Measurements from ENCODE around the gene ODAD3.
A peak's percentile ranks its signal among the peaks of the same experiment; 100 is the strongest.
"Not testable (repeated sequence)": the region's sequence is repeated elsewhere in the genome, so short reads cannot be mapped to it uniquely, and the experiment has no call there.

The ODAD3 gene

DNA sequence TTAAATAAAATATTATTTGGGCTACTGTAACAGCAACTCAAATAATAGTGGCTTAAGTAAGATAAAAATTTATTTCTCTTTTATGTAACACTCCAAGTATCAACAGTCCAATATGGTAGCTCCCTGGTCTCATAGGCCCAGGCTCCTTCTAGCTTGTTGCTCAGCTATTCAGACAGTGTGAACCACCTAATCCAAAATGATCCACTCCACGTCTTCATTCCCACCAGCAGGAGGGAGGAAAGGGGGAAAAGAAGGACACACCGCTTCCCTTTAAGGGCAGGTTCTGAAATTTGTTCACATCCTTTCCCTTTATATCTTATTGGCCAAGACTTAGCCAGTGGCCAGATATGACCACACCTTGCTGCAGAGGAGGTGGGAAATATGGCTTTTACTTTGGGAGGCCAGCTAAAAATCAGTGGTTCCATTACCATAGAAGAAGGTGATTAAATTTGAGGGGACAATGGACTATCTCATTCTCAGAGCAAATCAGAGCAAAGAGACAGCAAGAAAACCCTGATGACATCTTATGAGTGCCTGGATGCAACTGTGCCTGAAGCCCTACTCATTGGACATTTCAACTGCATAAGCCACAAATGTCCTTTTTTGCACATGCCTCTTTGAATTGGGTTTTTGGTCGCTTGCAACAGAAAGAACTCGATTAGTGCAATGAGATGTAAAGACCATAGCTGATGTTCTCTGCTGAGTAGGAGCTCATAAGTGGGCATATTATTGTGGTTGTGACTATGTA is 43.8 kb downstream of the ODAD3 start:
- Histone ChIP-seq H3K4me3 (ENCODE audit: low read depth in 1 of 2, low read length in 2 of 2) (no peak overlapping the region), H3K4me1 (ENCODE audit: insufficient read depth, low read length) (no peaks in the 10 kb centered on the region), H3K9ac (ENCODE audit: low read length) (no peak overlapping the region), H3K27me3 (ENCODE audit: control insufficient read depth in 1 of 2, insufficient read depth in 2 of 2, low read length in 2 of 2) (no peaks in the 10 kb centered on the region), H3K9me3 (ENCODE audit: low read length) (no peaks in the 10 kb centered on the region), H3K36me3 (ENCODE audit: insufficient read depth, low read length) (no peaks in the 10 kb centered on the region), H3K27ac (ENCODE audit: low read depth, low read length) (no peak overlapping the region)

DNA sequence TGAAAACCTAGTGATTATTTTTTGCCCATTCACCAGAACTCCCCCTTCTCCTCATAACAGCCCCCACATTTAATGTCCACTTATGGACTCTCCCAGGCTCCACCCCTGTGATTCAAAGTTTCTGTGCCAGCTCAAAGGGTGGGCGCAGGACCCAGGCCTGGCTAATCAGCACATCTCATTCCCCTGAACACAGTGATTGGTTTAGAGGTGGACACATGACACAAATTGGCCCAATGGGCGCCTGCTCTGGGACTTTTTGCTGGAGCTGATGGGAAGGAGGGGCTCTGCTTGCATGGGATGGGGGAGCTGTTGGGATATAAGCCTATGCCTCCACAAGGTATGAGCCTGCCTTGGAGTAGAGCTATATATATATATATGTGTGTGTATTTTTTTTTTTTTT is 44.6 kb downstream of the ODAD3 start:
- Histone ChIP-seq H3K36me3 (ENCODE audit: insufficient read depth, low read length) (no peaks in the 10 kb centered on the region), H3K4me1 (ENCODE audit: insufficient read depth, low read length) (no peaks in the 10 kb centered on the region), H3K4me3 (ENCODE audit: low read depth in 1 of 2, low read length in 2 of 2) (no peak overlapping the region), H3K27me3 (ENCODE audit: control insufficient read depth in 1 of 2, insufficient read depth in 2 of 2, low read length in 2 of 2) (no peaks in the 10 kb centered on the region), H3K9me3 (ENCODE audit: low read length) (no peaks in the 10 kb centered on the region), H3K9ac (ENCODE audit: low read length) (no peak overlapping the region), H3K27ac (ENCODE audit: low read depth, low read length) (no peak overlapping the region)

DNA sequence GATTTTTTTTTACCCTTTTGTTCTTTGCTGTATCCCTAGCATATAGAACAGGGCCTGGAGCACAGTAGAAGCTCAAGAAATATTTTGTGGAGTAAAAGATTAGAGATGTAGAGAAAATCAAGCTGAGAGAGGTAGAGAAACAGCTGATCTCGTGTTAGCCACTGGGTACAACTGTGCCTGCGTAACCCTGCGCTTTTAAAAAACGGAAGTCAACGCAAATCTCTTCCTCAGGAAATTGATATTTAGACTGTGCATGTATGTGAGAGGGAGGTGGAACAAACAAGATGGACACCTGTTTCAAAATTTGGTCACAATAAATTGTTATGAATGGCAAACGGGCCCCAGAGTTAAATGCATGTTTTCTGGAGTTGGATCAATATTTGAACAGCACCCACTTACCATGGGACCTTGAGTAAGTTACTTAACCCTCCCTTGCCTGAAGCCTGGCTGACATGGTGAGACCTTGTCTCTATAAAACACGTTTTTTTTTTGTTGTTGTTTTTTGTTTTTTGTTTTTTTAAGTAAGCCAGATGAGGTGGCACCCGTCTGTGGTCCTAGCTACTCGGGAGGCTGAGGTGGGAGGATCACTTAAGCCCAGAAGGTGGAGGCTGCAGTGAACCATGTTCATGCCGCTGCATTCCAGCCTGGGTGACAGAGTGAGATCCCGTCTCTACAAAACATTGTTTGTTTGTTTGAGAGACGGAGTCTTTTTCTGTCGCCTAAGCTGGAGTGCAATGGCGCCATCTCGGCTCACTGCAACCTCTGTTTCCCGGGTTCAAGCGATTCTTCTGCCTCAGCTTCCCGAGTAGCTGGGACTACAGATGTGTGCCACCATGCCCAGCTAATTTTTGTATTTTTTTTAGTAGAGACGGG is 47.5 kb downstream of the ODAD3 start:
- H3K9ac ChIP-seq (ENCODE audit: low read length) = no peak overlapping the region
- H3K36me3 ChIP-seq (ENCODE audit: insufficient read depth, low read length) = no peaks in the 10 kb centered on the region
- no peaks in the 10 kb centered on the region for H3K4me1 ChIP-seq (ENCODE audit: insufficient read depth, low read length)
- no peaks in the 10 kb centered on the region for H3K9me3 ChIP-seq (ENCODE audit: low read length)
- no peak overlapping the region for H3K27ac ChIP-seq (ENCODE audit: low read depth, low read length)
- peaks cover 0 to 18% of the 10 kb centered on the region in 2 donors for H3K27me3 ChIP-seq (ENCODE audit: control insufficient read depth in 1 of 2, insufficient read depth in 2 of 2, low read length in 2 of 2)
- H3K4me3 ChIP-seq (ENCODE audit: low read depth in 1 of 2, low read length in 2 of 2) = no peak overlapping the region

DNA sequence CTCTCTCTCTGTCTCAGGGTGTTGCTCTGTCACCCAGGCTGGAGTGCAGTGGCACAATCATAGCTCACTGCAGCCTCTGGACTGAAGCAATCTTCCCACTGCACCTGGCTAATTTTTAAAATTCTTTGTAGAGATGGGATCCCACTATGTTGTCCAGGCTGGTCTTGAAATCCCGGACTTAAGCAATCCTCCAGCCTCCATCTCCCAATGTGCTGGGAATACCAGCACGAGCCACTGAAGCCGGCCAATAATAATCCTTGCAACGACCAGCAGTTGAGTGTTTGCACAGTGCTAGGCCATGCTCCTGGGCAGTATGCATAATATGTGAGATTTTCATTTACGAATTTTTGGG is 50.2 kb downstream of the ODAD3 start:
- Histone ChIP-seq H3K27ac (ENCODE audit: low read depth, low read length) (no peak overlapping the region), H3K36me3 (ENCODE audit: insufficient read depth, low read length) (no peaks in the 10 kb centered on the region), H3K4me3 (ENCODE audit: low read depth in 1 of 2, low read length in 2 of 2) (no peak overlapping the region), H3K4me1 (ENCODE audit: insufficient read depth, low read length) (peaks cover 17% of the 10 kb centered on the region), H3K9me3 (ENCODE audit: low read length) (no peaks in the 10 kb centered on the region), H3K9ac (ENCODE audit: low read length) (no peak overlapping the region), H3K27me3 (ENCODE audit: control insufficient read depth in 1 of 2, insufficient read depth in 2 of 2, low read length in 2 of 2) (peaks cover 6 to 27% of the 10 kb centered on the region in 2 donors)

- peaks cover 6 to 27% of the 10 kb centered on the region in 2 donors for H3K27me3 ChIP-seq (ENCODE audit: control insufficient read depth in 1 of 2, insufficient read depth in 2 of 2, low read length in 2 of 2)
- H3K4me3 ChIP-seq (ENCODE audit: low read depth in 1 of 2, low read length in 2 of 2) = no peak overlapping the region
- peaks cover 18% of the 10 kb centered on the region for H3K4me1 ChIP-seq (ENCODE audit: insufficient read depth, low read length)
- no peaks in the 10 kb centered on the region for H3K36me3 ChIP-seq (ENCODE audit: insufficient read depth, low read length)
- no peaks in the 10 kb centered on the region for H3K9me3 ChIP-seq (ENCODE audit: low read length)
- no peak overlapping the region for H3K27ac ChIP-seq (ENCODE audit: low read depth, low read length)
- no peak overlapping the region for H3K9ac ChIP-seq (ENCODE audit: low read length)
Observed at GRCh38 chr19:11383706-11384048, 51.2 kb downstream of the ODAD3 start.

GRCh38 chr19:11382898-11383705 is 51.8 kb downstream of the ODAD3 start:
- Histone ChIP-seq H3K27me3 (ENCODE audit: control insufficient read depth in 1 of 2, insufficient read depth in 2 of 2, low read length in 2 of 2) (peaks cover 6 to 27% of the 10 kb centered on the region in 2 donors), H3K4me1 (ENCODE audit: insufficient read depth, low read length) (peaks cover 24% of the 10 kb centered on the region), H3K36me3 (ENCODE audit: insufficient read depth, low read length) (no peaks in the 10 kb centered on the region), H3K27ac (ENCODE audit: low read depth, low read length) (no peak overlapping the region), H3K4me3 (ENCODE audit: low read depth in 1 of 2, low read length in 2 of 2) (no peak overlapping the region), H3K9ac (ENCODE audit: low read length) (no peak overlapping the region), H3K9me3 (ENCODE audit: low read length) (no peaks in the 10 kb centered on the region)

- H3K36me3 ChIP-seq (ENCODE audit: insufficient read depth, low read length) = no peaks in the 10 kb centered on the region
- H3K9ac ChIP-seq (ENCODE audit: low read length) = no peak overlapping the region
- H3K27ac ChIP-seq (ENCODE audit: low read depth, low read length) = peak overlapping the region; percentile 73
- H3K4me3 ChIP-seq (ENCODE audit: low read depth in 1 of 2, low read length in 2 of 2) = peak overlapping the region; percentile 67 to 73
- no peaks in the 10 kb centered on the region for H3K9me3 ChIP-seq (ENCODE audit: low read length)
- peaks cover 42% of the 10 kb centered on the region for H3K4me1 ChIP-seq (ENCODE audit: insufficient read depth, low read length)
- H3K27me3 ChIP-seq (ENCODE audit: control insufficient read depth in 1 of 2, insufficient read depth in 2 of 2, low read length in 2 of 2) = peaks cover 6 to 27% of the 10 kb centered on the region in 2 donors
Observed at GRCh38 chr19:11380653-11381537, 54.0 kb downstream of the ODAD3 start.

DNA sequence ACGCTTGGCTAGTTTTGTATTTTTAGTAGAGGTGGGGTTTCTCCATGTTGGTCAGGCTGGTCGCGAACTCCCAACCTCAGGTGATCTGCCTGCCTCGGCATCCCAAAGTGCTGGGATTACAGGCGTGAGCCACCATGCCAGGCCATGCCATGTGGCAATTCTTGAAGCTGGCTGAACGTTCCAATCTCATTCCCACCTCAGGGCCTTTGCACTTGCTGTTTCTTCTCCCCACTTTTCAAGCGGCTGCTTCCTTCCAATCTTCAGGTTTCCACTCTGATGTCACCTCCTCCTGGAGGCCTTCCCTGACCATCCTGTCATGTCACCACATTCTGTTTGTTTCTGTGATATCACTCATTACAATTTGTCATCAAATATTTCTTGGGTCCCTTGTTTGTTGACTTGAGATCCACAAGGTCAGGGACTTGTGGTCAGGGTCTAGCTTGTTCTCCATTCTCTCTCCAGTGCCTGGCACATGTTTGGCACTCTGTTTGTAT is 55.0 kb downstream of the ODAD3 start:
- Histone ChIP-seq H3K9ac (ENCODE audit: low read length) (no peak overlapping the region), H3K36me3 (ENCODE audit: insufficient read depth, low read length) (no peaks in the 10 kb centered on the region), H3K4me3 (ENCODE audit: low read depth in 1 of 2, low read length in 2 of 2) (peak overlapping the region in 1 of 2 donors; percentile 73), H3K9me3 (ENCODE audit: low read length) (no peaks in the 10 kb centered on the region), H3K27ac (ENCODE audit: low read depth, low read length) (no peak overlapping the region), H3K27me3 (ENCODE audit: control insufficient read depth in 1 of 2, insufficient read depth in 2 of 2, low read length in 2 of 2) (peaks cover 6 to 27% of the 10 kb centered on the region in 2 donors), H3K4me1 (ENCODE audit: insufficient read depth, low read length) (peaks cover 50% of the 10 kb centered on the region)

DNA sequence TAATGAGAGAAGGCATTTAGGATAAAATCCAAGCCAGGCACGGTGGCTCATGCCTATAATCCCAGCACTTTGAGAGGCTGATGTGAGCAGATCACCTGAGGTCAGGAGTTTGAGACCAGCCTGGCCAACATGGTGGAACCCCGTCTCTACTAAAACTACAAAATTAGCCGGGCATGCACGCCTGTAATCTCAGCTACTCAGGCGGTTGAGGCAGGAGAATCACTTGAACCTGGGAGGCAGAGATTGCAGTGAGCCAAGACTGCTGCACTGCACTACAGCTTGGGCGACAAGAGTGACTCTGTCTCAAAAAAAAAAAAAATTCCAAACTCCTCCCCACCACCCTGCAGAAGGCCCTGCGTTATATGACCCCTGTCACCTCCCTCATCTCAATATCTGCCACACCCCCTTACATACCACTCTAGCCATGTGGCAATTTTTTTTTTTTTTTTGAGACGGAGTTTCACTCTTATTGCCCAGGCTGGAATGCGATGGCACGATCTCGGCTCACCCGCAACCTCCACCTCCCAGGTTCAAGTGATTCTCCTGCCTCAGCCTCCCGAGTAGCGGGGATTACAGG is 55.6 kb downstream of the ODAD3 start:
- not testable (repeated sequence) for H3K4me3 ChIP-seq (ENCODE audit: low read depth in 1 of 2, low read length in 2 of 2); H3K9ac ChIP-seq (ENCODE audit: low read length); H3K36me3 ChIP-seq (ENCODE audit: insufficient read depth, low read length); H3K9me3 ChIP-seq (ENCODE audit: low read length); H3K27ac ChIP-seq (ENCODE audit: low read depth, low read length)
- H3K4me1 ChIP-seq (ENCODE audit: insufficient read depth, low read length) = peaks cover 50% of the 10 kb centered on the region
- H3K27me3 ChIP-seq (ENCODE audit: control insufficient read depth in 1 of 2, insufficient read depth in 2 of 2, low read length in 2 of 2) = peaks cover 6 to 27% of the 10 kb centered on the region in 2 donors

DNA sequence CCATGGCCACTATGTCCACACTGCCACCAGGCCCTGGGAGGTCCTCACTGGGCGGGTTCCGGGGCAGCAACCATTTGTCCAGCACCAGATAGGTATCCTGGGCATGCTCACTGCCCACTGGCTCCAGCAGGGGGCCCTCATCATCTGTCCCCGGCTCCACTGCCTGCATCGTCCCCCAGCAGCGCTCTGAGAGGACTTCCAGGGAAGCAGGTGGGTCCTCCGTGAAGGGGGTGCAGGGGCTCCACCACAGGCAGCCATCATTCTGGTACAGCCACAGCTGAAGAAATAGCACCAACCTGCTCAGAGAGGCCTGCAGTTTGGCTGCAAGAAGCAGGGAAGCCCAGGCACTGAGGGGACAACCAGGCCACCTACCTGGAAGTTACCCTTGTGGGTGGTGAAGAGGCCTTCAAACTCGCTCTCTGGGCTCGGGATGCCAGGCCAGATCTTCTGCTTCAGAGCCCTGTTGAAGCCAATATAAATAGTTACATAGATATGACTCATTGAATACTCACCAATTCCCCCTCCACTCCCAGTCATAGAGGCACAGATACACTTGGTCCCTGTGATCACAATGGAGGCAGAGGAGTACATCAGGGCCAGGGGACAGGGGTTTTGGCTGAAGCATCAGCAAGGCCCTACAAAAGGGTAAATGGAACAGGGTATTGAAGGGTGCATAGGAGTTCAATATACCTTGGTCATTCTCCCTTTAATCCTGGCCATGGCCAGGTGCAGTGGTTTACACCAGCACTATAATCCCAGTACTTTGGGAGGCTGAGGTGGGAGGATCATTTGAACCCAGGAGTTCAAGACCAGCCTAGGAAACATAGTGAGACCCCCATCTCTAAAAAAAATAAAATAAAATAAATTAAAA is 56.4 kb downstream of the ODAD3 start:
- H3K4me1 ChIP-seq (ENCODE audit: insufficient read depth, low read length) = peaks cover 58% of the 10 kb centered on the region
- peak overlapping the region in 1 of 2 donors; percentile 31 for H3K4me3 ChIP-seq (ENCODE audit: low read depth in 1 of 2, low read length in 2 of 2)
- H3K9me3 ChIP-seq (ENCODE audit: low read length) = no peaks in the 10 kb centered on the region
- H3K9ac ChIP-seq (ENCODE audit: low read length) = no peak overlapping the region
- no peaks in the 10 kb centered on the region for H3K36me3 ChIP-seq (ENCODE audit: insufficient read depth, low read length)
- H3K27me3 ChIP-seq (ENCODE audit: control insufficient read depth in 1 of 2, insufficient read depth in 2 of 2, low read length in 2 of 2) = peaks cover 6 to 20% of the 10 kb centered on the region in 2 donors
- H3K27ac ChIP-seq (ENCODE audit: low read depth, low read length) = peak overlapping the region; percentile 76

Data from muscle layer of colon (tissue), 2 donors.